ENCODE measurements around the gene UGT3A2. TPM values are rescaled to one million over a fixed set of nuclear protein-coding genes. Genes with fewer than 3 reads are reported as not detected.

Gene UGT3A2
- total and polyA plus RNA-seq, 12 donors = 0.08 to 1.7 (median 0.20) TPM; not detected in 4

DNA sequence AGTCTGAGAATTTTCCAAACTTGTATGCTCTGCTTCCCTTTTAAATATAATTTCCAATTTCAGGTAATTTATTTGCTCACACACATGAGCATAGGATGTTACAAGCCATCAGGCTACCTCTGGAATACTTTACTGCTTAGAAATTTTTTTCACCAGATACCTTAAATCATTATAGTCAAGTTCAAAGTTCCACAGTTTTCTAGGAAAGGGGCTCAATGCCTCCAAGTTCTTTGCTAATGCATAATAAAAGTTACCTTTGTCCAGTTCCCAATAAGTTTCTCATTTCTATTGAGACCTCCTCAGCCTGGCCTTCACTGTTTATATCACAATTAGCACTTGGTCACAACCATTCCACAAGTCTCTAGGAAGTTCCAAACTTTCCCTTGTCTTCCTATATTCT is 59.3 kb downstream of the UGT3A2 start:
- Histone ChIP-seq H3K27me3 (no peaks in the 10 kb centered on the region), H3K27ac (no peak overlapping the region), H3K9me3 (replicated peaks in 1 of 3) (no peaks in the 10 kb centered on the region), H3K36me3 (replicated peaks in 1 of 2) (no peaks in the 10 kb centered on the region), H3K4me1 (replicated peaks in 1 of 2) (no peaks in the 10 kb centered on the region), H3K4me3 (no peak overlapping the region)
- no peak for TF ChIP-seq POLR2A (IDR thresholded peaks at IDR 0.05)
- intact Hi-C loops (cut with DNase I) = no loop called here
- DNase-seq = no peak

DNA sequence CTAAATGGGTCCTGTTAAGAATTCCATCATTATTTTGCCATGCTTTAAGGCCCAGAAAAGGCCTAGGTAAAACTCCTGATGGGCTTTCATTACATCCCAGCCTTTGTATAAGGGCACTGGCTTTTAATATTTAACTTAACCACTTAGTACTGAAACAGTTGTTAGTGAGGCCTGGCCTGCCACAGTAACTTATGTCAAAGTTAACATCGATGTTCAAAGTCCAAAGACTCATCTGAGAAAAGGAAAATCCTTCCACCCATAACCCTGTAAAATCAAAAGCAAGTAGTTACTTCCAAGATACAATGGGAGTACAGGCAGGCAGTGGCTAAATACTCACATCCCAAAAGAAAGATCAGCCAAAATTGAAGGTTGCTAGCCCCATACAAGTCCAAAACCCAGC is 60.5 kb downstream of the UGT3A2 start:
- no peak for DNase-seq
- Histone ChIP-seq H3K36me3 (replicated peaks in 1 of 2) (no peaks in the 10 kb centered on the region), H3K4me1 (replicated peaks in 1 of 2) (no peaks in the 10 kb centered on the region), H3K27ac (no peak overlapping the region), H3K27me3 (no peaks in the 10 kb centered on the region), H3K4me3 (no peak overlapping the region), H3K9me3 (replicated peaks in 1 of 3) (no peaks in the 10 kb centered on the region)
- no peak for TF ChIP-seq POLR2A (IDR thresholded peaks at IDR 0.05)
- TF ChIP-seq, protein P1, sequence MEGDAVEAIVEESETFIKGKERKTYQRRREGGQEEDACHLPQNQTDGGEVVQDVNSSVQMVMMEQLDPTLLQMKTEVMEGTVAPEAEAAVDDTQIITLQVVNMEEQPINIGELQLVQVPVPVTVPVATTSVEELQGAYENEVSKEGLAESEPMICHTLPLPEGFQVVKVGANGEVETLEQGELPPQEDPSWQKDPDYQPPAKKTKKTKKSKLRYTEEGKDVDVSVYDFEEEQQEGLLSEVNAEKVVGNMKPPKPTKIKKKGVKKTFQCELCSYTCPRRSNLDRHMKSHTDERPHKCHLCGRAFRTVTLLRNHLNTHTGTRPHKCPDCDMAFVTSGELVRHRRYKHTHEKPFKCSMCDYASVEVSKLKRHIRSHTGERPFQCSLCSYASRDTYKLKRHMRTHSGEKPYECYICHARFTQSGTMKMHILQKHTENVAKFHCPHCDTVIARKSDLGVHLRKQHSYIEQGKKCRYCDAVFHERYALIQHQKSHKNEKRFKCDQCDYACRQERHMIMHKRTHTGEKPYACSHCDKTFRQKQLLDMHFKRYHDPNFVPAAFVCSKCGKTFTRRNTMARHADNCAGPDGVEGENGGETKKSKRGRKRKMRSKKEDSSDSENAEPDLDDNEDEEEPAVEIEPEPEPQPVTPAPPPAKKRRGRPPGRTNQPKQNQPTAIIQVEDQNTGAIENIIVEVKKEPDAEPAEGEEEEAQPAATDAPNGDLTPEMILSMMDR (IDR thresholded peaks at IDR 0.05) = no peak
- 50 to 94% (median 83%) methylated on average over 1 of the region's 1 CpG for WGBS, 4 donors
- intact Hi-C loops (cut with DNase I) = no loop called here

DNA sequence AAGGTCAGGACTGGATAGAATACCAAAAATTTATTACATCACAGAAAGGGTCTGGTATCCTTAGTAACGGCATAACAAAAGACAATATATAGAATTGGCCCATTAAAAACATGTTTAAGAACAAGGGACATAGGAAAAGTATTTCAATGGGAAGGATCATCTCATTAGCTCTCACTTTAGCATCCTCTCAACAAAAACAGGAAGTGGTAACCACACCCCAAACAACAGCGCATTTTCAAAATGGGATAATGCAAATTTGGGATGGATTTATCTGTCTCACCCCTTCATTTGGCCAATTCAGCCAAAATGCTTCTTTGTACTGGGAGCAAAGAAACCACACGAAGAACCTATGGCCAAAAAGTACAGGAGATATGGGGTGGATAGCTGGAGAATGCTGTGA is 65.7 kb downstream of the UGT3A2 start:
- Histone ChIP-seq H3K36me3 (replicated peaks in 1 of 2) (no peaks in the 10 kb centered on the region), H3K27me3 (no peaks in the 10 kb centered on the region), H3K4me3 (no peak overlapping the region)

DNA sequence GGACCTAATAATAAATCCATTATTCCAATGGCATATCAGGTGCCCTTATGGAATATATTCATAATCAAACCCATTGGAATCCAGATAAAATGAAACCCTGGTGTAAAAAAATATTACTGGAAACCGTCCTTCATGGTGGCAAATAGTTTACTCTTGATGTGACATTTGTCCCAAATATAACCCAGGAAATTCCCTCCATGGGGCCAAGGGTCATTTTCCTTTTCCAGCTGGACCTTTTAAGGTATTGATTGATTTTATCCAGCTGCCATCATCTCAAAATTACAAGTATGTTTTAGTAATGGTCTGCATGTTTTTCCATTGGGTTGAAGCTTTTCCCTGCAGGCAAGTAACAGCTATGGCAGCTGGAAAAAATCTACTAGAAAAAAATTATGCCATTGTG is 67.1 kb downstream of the UGT3A2 start:
- Histone ChIP-seq H3K9me3 (replicated peaks in 1 of 3) (no peaks in the 10 kb centered on the region), H3K4me3 (no peak overlapping the region), H3K27ac (no peak overlapping the region), H3K36me3 (replicated peaks in 1 of 2) (no peaks in the 10 kb centered on the region), H3K27me3 (no peaks in the 10 kb centered on the region), H3K4me1 (replicated peaks in 1 of 2) (no peaks in the 10 kb centered on the region)
- 82 to 100% (median 86%) methylated on average over 1 of the region's 1 CpG for WGBS, 4 donors
- TF ChIP-seq, protein P1 (IDR thresholded peaks at IDR 0.05) = no peak
- no peak for TF ChIP-seq POLR2A (IDR thresholded peaks at IDR 0.05)
- no peak for DNase-seq
- intact Hi-C loops (cut with DNase I) = no loop called here

More for the DNA sequence above, 65.7 kb downstream of the UGT3A2 start:
- Histone ChIP-seq H3K4me1 (replicated peaks in 1 of 2) (no peaks in the 10 kb centered on the region), H3K9me3 (replicated peaks in 1 of 3) (no peaks in the 10 kb centered on the region), H3K27ac (no peak overlapping the region)
- 76 to 83% (median 78%) methylated on average over 3 of the region's 3 CpGs for WGBS, 4 donors
- DNase-seq = no peak
- no peak for TF ChIP-seq POLR2A (IDR thresholded peaks at IDR 0.05)
- TF ChIP-seq, protein P1 (IDR thresholded peaks at IDR 0.05) = no peak
- intact Hi-C loops (cut with DNase I) = no loop called here

DNA sequence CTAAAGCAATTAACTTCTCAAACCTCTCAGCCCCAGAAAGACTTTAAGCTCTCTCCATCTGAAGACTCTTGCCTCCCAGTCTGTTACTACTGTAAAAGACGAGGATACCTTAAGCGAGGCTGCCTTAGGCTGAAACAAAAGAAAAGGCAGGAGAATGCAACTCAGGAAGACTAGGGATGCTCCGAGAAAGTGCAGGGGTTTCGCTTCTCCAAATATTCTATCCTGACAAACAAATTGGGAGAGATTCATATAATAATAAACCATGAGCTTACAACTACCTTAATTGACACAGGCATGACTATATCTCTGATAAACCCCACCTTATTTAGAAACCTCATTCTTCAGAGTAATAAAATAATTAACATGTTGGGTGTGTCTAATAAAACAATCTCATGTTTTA is 70.6 kb downstream of the UGT3A2 start:
- H3K4me1 ChIP-seq (replicated peaks in 1 of 2) = no peaks in the 10 kb centered on the region
- TF ChIP-seq POLR2A (IDR thresholded peaks at IDR 0.05) = no peak
- TF ChIP-seq, protein P1 (IDR thresholded peaks at IDR 0.05) = no peak
- WGBS, 4 donors = 70 to 84% (median 81%) methylated on average over 4 of the region's 4 CpGs

More for the DNA sequence above, 70.6 kb downstream of the UGT3A2 start:
- no peak overlapping the region for H3K4me3 ChIP-seq
- H3K9me3 ChIP-seq (replicated peaks in 1 of 3) = no peaks in the 10 kb centered on the region
- intact Hi-C loops (cut with DNase I) = no loop called here
- no peaks in the 10 kb centered on the region for H3K36me3 ChIP-seq (replicated peaks in 1 of 2)
- no peaks in the 10 kb centered on the region for H3K27me3 ChIP-seq
- H3K27ac ChIP-seq = no peak overlapping the region
- no peak for DNase-seq
